Subcutaneous abdominal adipose tissue (tissue), 5 donors: Measurements from ENCODE around the gene EBLN2.

Experiments
- H3K27ac ChIP-seq: one replicate; pipeline ENCODE4 v1.7.0; 2013; ENCODE audit warnings: low read depth, mild to moderate bottlenecking, inconsistent platforms, low read length, moderate library complexity
- H3K27me3 ChIP-seq, 5 donors: one replicate each; pipeline ENCODE4 v1.7.0; 2013; ENCODE audit warnings: low read length in 5 of 5, inconsistent platforms in 1 of 5; ENCODE audit not compliant: control insufficient read depth in 5 of 5, insufficient read depth in 4 of 5
- H3K36me3 ChIP-seq, 5 donors: one replicate each; pipeline ENCODE4 v1.7.0; 2013; ENCODE audit warnings: low read length in 5 of 5; ENCODE audit not compliant: control insufficient read depth in 5 of 5, insufficient read depth in 5 of 5
- H3K4me1 ChIP-seq, 5 donors: one replicate each; pipeline ENCODE4 v1.7.0; 2013; ENCODE audit warnings: low read length in 5 of 5, mild to moderate bottlenecking in 3 of 5, moderate library complexity in 1 of 5; ENCODE audit not compliant: control insufficient read depth in 5 of 5, insufficient read depth in 5 of 5
- H3K4me3 ChIP-seq, 5 donors: one replicate each; pipeline ENCODE4 v1.7.0; 2013; ENCODE audit warnings: low read length in 5 of 5, low read depth in 1 of 5
- H3K9ac ChIP-seq, 5 donors: one replicate each; pipeline ENCODE4 v1.7.0; 2013; ENCODE audit warnings: low read length in 5 of 5, mild to moderate bottlenecking in 4 of 5, moderate library complexity in 3 of 5
- H3K9me3 ChIP-seq, 5 donors: one replicate each; pipeline ENCODE4 v1.7.0; 2013; ENCODE audit warnings: low read length in 5 of 5; ENCODE audit not compliant: control insufficient read depth in 5 of 5
- donor health status: healthy.
- donor health status: healthy.
- donor health status: healthy.
- donor health status: healthy.
- donor health status: healthy.

The EBLN2 gene

DNA sequence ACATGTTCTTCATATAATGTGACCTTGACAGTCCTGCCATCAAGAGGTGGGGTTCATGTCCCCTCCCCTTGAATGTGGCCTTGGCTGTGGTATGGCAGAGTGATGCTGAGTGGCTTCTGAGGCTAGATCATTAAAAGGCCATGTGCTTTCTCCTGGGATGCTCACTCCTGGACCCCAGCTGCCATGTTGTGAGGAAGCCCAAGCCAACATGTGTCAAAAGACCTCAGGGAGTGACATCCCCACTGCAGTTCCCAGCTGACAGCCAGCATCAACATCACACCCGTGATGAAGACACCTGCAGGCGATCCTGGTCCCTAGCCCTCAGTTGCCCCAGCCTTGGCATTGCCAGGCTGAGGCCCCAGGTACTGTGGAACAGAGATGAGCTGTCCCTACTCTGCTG lies 36.6 kb downstream of the EBLN2 start:
- no peaks in the 10 kb centered on the region for H3K27me3 ChIP-seq
- no peak overlapping the region for H3K27ac ChIP-seq

GRCh38 chr3:73098873-73099272 lies 37.4 kb downstream of the EBLN2 start:
- H3K4me1 ChIP-seq, result peaks cover 0 to 11% (median 7%) of the 10 kb centered on the region in 5 donors
- H3K27me3 ChIP-seq, result no peaks in the 10 kb centered on the region
- H3K9ac ChIP-seq, result no peak overlapping the region
- no peaks in the 10 kb centered on the region for H3K36me3 ChIP-seq
- peaks cover 0 to 5% (median 4%) of the 10 kb centered on the region in 5 donors for H3K9me3 ChIP-seq
- H3K27ac ChIP-seq, result no peak overlapping the region
- H3K4me3 ChIP-seq, result no peak overlapping the region

More for the DNA sequence above, 36.6 kb downstream of the EBLN2 start:
- Histone ChIP-seq H3K36me3 (no peaks in the 10 kb centered on the region), H3K4me3 (no peak overlapping the region), H3K9ac (no peak overlapping the region), H3K4me1 (peaks cover 0 to 11% (median 7%) of the 10 kb centered on the region in 5 donors), H3K9me3 (peaks cover 0 to 5% (median 4%) of the 10 kb centered on the region in 5 donors)

DNA sequence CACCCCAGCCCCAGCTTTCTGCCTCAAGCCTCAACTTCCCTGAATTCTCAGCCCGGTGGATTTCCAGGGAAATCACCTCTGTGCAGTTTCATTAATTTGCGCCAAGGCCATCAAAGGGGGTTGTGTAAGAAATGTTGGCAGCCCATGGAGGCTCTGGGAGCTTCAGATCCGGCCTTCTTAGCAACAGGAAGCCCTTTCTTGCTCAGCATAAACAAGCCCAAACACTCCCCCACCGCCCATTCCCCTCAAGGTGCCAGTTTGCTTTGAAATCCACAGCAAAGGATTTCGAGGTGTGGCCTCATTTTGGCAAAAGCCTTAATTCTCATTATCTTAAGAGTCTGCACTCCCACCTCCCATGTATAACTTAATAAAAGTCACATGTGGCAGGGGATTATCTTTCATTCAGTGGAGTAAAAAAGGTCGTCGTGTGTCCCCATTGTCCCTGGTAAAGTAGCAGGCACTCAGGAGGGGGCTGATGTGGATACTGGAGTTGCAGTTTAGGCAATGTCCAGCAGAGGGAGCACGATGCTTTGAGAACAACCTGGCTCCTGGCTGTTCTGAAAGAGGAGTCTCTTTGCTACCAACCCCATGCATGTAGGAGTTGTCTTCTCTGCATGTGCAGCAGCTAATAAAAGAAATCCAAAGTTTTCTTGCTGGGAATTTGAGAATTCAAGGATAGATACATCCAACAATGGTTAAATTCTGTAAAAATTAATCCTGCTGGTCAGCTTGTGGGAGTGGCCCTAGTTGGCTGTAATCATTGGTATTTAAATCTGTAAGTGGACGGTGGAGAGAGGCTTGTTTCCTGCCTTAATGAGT lies 39.5 kb downstream of the EBLN2 start:
- Histone ChIP-seq H3K36me3 (no peaks in the 10 kb centered on the region), H3K4me3 (no peak overlapping the region), H3K9ac (no peak overlapping the region), H3K9me3 (peaks cover 0 to 5% (median 4%) of the 10 kb centered on the region in 5 donors), H3K27me3 (no peaks in the 10 kb centered on the region), H3K4me1 (peaks cover 0 to 7% (median 4%) of the 10 kb centered on the region in 5 donors), H3K27ac (no peak overlapping the region)

DNA sequence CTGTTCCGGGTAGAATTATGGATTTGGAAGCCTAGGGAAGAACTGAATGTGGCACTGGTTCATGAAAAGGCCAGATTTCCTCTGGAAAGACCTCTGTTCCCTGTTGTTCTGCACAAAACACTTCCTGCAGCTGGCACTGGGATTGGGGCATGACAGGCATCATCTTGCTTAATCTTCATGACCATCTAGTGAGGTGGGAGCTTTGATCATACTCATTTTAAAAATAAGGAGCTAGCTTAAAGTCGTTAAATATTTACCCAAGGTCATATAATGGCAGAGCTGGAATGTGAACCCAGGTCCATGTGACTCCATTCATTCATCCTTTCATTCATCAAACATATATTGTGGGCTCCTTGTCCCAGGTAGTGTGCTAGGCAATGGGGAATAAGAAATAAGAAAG lies 40.4 kb downstream of the EBLN2 start:
- Histone ChIP-seq H3K4me3 (no peak overlapping the region), H3K4me1 (peaks cover 0 to 7% (median 4%) of the 10 kb centered on the region in 5 donors), H3K27me3 (no peaks in the 10 kb centered on the region), H3K9me3 (peaks cover 0 to 5% (median 4%) of the 10 kb centered on the region in 5 donors), H3K36me3 (no peaks in the 10 kb centered on the region), H3K9ac (no peak overlapping the region), H3K27ac (no peak overlapping the region)

GRCh38 chr3:73107215-73107614 lies 45.8 kb downstream of the EBLN2 start:
- Histone ChIP-seq H3K9me3 (no peaks in the 10 kb centered on the region), H3K9ac (no peak overlapping the region), H3K4me3 (no peak overlapping the region), H3K36me3 (no peaks in the 10 kb centered on the region), H3K27me3 (no peaks in the 10 kb centered on the region), H3K4me1 (no peaks in the 10 kb centered on the region), H3K27ac (no peak overlapping the region)

DNA sequence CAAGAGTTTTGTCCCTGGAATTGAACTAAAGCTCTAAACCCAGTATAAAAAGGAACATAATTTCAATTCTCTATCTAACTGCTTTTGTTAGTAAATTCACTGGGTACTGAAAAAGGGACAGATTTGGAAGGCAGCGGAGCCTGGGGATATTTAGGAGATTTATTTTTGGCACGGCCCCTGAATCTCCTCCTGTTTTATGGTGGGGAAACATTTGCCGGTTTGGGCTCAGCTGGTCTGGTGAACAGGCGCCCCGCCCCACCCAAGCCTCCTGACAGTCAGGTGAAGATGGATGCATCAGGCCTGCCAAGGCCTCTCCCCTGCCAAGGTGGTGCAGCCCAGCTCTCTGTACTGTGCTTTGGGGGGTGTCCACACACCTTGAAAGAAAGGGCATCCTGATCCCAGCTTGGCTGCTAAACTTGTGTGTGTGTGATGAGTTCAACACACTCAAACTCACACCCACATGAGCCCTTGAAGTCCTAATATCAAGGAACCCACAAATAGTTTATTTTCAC lies 46.3 kb downstream of the EBLN2 start:
- no peak overlapping the region for H3K4me3 ChIP-seq
- no peaks in the 10 kb centered on the region for H3K36me3 ChIP-seq
- no peak overlapping the region for H3K9ac ChIP-seq
- no peaks in the 10 kb centered on the region for H3K9me3 ChIP-seq
- no peak overlapping the region for H3K27ac ChIP-seq
- H3K4me1 ChIP-seq, result no peaks in the 10 kb centered on the region
- no peaks in the 10 kb centered on the region for H3K27me3 ChIP-seq

- H3K27me3 ChIP-seq, result no peaks in the 10 kb centered on the region
- H3K9me3 ChIP-seq, result no peaks in the 10 kb centered on the region
- no peaks in the 10 kb centered on the region for H3K4me1 ChIP-seq
- H3K9ac ChIP-seq, result no peak overlapping the region
- H3K4me3 ChIP-seq, result no peak overlapping the region
- no peak overlapping the region for H3K27ac ChIP-seq
- no peaks in the 10 kb centered on the region for H3K36me3 ChIP-seq
Measured at GRCh38 chr3:73108750-73109149, 47.3 kb downstream of the EBLN2 start.

GRCh38 chr3:73110530-73110929 lies 49.1 kb downstream of the EBLN2 start:
- H3K4me1 ChIP-seq, result no peaks in the 10 kb centered on the region
- H3K27me3 ChIP-seq, result no peaks in the 10 kb centered on the region
- H3K27ac ChIP-seq, result no peak overlapping the region
- H3K36me3 ChIP-seq, result no peaks in the 10 kb centered on the region
- H3K4me3 ChIP-seq, result no peak overlapping the region
- H3K9ac ChIP-seq, result no peak overlapping the region
- no peaks in the 10 kb centered on the region for H3K9me3 ChIP-seq
